Measurements from ENCODE around the gene SLC30A3. TPM values are rescaled to one million over a fixed set of nuclear protein-coding genes. Genes with fewer than 3 reads are reported as not detected.

The SLC30A3 gene
- total RNA-seq, 1 donor from 2014 or later, result not detected

DNA sequence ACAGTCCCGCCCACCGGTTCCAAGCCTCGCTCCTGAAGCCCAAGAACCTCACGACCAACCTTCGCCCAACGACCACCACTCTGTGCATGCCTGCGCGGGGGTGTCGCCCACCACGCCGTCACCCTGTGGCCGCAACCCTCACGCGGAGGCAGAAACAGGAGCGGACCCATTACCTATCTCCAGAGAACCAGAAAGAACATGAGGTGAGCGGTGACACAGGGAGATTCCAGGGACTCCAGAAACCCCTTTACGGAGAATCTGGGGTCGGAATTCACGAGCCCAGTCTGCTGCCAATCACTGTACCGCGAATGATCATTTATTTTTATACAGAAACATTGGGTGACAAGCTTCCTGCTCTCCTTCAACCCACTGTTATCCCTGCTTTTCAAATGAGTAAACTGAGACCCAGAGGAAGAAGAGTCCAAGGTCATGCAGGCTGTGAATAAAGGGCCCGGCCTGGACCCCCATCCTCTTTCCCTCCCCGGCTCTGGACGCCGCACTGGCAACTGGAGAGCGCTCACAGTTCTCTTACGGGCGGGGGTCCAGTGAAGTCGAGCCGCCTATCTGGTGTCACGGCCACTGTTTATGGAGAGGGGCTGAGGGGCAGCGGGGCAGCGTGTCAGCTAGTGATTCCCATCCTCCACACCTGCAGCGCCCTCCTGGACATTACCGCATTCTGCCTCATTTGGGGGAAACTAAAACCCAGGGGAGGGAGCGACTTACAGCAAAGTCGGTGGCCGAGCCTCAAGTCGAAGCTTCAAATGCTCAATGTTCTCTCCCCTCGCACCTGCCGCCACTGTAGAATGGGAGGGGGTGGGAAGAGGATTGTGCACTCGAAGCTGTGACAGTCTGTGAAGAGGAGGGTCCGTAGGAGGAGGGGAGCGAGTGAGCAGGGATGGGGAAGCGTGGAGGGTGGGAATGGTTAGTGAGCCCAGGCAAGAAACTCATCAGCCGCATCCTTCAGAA, 723 bp upstream of the SLC30A3 start:
- Mint-ChIP-seq H3K36me3 (ENCODE audit: insufficient read depth) (no peaks in the 10 kb centered on the region), H3K27me3 (peaks cover 44% of the 10 kb centered on the region), H3K9me3 (ENCODE audit: low read depth) (no peaks in the 10 kb centered on the region), H3K27ac (peak overlapping the region; percentile 11), H3K4me1 (ENCODE audit: low read depth) (peaks cover 11% of the 10 kb centered on the region), H3K4me3 (ENCODE audit: low read depth) (peak overlapping the region; percentile 76)
- DNase-seq (ENCODE audit: low spot score, unreplicated experiment), result no peak
- TF ChIP-seq, protein P1, sequence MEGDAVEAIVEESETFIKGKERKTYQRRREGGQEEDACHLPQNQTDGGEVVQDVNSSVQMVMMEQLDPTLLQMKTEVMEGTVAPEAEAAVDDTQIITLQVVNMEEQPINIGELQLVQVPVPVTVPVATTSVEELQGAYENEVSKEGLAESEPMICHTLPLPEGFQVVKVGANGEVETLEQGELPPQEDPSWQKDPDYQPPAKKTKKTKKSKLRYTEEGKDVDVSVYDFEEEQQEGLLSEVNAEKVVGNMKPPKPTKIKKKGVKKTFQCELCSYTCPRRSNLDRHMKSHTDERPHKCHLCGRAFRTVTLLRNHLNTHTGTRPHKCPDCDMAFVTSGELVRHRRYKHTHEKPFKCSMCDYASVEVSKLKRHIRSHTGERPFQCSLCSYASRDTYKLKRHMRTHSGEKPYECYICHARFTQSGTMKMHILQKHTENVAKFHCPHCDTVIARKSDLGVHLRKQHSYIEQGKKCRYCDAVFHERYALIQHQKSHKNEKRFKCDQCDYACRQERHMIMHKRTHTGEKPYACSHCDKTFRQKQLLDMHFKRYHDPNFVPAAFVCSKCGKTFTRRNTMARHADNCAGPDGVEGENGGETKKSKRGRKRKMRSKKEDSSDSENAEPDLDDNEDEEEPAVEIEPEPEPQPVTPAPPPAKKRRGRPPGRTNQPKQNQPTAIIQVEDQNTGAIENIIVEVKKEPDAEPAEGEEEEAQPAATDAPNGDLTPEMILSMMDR (IDR thresholded peaks at IDR 0.05; ENCODE audit: unreplicated experiment), result no peak

DNA sequence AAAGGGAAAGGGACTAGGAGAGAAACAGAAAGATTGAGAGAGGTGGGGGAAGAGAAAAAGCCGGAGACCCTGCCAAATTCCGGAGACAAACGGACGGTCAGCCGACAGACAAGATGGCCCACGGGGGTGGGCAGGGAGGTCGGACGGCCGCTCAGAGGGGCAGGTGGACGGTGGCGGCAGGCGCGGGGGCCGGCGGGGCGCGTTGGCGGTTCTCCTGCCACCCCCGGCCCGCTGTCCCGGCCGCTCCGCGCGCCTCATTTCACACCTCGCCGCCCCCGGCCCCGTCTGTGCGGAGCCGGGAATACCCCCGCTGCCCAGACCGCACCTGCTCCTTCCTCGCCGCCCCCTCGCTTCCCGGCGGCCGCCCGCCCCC, 935 bp downstream of the SLC30A3 start:
- H3K4me3 Mint-ChIP-seq (ENCODE audit: low read depth), result peak overlapping the region; percentile 58
- H3K27ac Mint-ChIP-seq, result no peak overlapping the region
- H3K4me1 Mint-ChIP-seq (ENCODE audit: low read depth), result peaks cover 11% of the 10 kb centered on the region
- H3K9me3 Mint-ChIP-seq (ENCODE audit: low read depth), result no peaks in the 10 kb centered on the region
- no peak for DNase-seq (ENCODE audit: low spot score, unreplicated experiment)
- H3K27me3 Mint-ChIP-seq, result peaks cover 57% of the 10 kb centered on the region
- no peaks in the 10 kb centered on the region for H3K36me3 Mint-ChIP-seq (ENCODE audit: insufficient read depth)
- TF ChIP-seq, protein P1 (IDR thresholded peaks at IDR 0.05; ENCODE audit: unreplicated experiment), result no peak

DNA sequence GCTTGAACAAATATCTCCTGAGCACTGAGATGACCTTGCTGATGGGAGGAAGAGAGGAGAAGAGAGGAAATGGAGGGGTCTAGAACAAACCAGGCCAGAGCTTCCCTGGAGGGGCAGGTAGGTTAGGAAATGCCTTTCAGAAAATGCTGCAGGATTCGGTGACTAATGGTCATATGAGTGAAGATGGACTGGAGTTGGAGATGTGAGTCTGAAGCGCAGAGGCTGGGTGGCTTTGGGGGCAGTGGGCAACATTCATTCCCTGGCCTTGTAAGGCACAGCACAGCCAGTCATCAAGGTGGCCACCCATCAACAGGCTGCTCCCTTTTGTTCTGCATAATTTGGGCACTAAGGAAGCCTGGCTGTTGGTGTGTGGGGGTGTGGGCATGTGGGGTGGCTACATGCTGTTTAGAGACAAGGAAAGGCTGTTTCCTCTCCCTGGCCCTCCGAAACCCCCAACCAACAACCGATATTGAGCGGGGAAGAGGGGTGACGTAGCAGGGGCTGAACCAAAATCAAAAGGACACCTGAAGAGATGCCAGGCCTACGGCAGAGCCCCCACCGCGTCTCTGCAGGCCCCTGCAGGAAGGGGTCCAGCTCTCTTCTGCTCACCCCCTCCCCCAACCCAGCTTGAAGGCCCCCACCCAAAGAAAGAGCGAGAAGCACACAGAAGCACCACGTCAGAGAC, 1.5 kb downstream of the SLC30A3 start:
- no peaks in the 10 kb centered on the region for H3K36me3 Mint-ChIP-seq (ENCODE audit: insufficient read depth)
- peaks cover 62% of the 10 kb centered on the region for H3K27me3 Mint-ChIP-seq
- H3K4me1 Mint-ChIP-seq (ENCODE audit: low read depth), result peaks cover 11% of the 10 kb centered on the region
- no peak for DNase-seq (ENCODE audit: low spot score, unreplicated experiment)
- H3K4me3 Mint-ChIP-seq (ENCODE audit: low read depth), result peak overlapping the region; percentile 58
- TF ChIP-seq, protein P1 (IDR thresholded peaks at IDR 0.05; ENCODE audit: unreplicated experiment), result no peak
- no peak overlapping the region for H3K27ac Mint-ChIP-seq
- H3K9me3 Mint-ChIP-seq (ENCODE audit: low read depth), result no peaks in the 10 kb centered on the region

DNA sequence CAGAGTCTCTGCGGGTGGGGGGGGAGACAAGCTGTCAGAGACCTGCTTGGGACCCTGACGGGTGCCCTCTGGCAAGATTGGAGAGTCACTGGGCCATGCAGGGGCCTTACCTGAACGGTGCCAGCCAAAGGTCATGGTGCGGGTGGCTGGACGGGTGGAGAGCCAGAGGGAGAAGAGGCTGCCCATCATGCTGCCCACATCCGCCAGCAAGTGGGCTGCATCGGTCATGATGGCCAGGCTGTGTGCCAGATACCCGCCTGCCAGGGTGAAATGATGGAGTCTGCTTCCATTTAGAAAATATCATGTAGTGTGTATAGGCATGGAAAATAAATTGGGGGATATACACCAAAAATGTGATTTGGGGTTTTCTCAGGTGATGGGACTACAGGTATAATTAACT, 4.8 kb downstream of the SLC30A3 start:
- Mint-ChIP-seq H3K4me1 (ENCODE audit: low read depth) (peaks cover 3% of the 10 kb centered on the region), H3K27ac (no peak overlapping the region), H3K9me3 (ENCODE audit: low read depth) (no peaks in the 10 kb centered on the region), H3K36me3 (ENCODE audit: insufficient read depth) (no peaks in the 10 kb centered on the region), H3K27me3 (peaks cover 70% of the 10 kb centered on the region), H3K4me3 (ENCODE audit: low read depth) (no peak overlapping the region)
- DNase-seq (ENCODE audit: low spot score, unreplicated experiment), result no peak
- TF ChIP-seq, protein P1 (IDR thresholded peaks at IDR 0.05; ENCODE audit: unreplicated experiment), result no peak

DNA sequence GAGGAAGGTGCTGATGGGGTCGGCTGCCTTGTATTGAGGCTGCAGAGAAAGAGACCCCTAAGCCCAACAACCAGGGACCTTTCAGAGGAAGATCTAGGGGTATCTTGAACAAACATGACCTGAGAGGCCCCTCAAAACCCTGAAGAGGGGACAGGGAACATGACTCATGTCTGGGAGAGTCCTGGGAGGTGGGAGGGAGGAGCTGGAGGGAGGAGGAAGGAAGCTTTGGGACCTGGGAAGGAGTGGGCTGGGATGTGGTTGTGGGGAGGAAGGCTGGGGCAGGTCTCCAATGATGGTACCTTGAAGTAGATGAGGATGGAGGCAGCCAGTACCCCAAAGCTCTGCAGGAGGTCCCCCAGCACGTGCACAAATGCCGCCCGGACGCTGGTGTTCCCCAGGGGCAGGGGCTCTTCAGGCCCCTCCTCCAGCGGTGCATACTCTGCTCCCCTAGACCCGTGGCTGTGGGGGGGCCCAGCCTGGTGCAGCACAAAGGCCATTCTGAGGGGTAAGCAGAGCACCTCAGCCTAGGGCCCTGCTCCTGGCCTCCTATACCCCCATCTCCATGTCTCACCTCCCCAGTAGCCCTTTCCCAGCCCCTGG, 5.9 kb downstream of the SLC30A3 start:
- Mint-ChIP-seq H3K27ac (no peak overlapping the region), H3K27me3 (peaks cover 71% of the 10 kb centered on the region), H3K4me1 (ENCODE audit: low read depth) (peaks cover 3% of the 10 kb centered on the region), H3K4me3 (ENCODE audit: low read depth) (no peak overlapping the region), H3K9me3 (ENCODE audit: low read depth) (no peaks in the 10 kb centered on the region), H3K36me3 (ENCODE audit: insufficient read depth) (no peaks in the 10 kb centered on the region)
- no peak for DNase-seq (ENCODE audit: low spot score, unreplicated experiment)
- TF ChIP-seq, protein P1 (IDR thresholded peaks at IDR 0.05; ENCODE audit: unreplicated experiment), result no peak

Data from progenitor cell of endocrine pancreas (in vitro differentiated cells).